ENCODE results near the gene TMEM190. TPM values are rescaled to one million over a fixed set of nuclear protein-coding genes. Genes with fewer than 3 reads are reported as not detected.
A peak's percentile ranks its signal among the peaks of the same experiment; 100 is the strongest.
"Not testable (repeated sequence)": the region's sequence is repeated elsewhere in the genome, so short reads cannot be mapped to it uniquely, and the experiment has no call there.

TMEM190 gene
- total and polyA plus RNA-seq, 2 donors (not counting 3 experiments of a cell fraction or from before 2014, with no cell fraction given), result not detected

DNA sequence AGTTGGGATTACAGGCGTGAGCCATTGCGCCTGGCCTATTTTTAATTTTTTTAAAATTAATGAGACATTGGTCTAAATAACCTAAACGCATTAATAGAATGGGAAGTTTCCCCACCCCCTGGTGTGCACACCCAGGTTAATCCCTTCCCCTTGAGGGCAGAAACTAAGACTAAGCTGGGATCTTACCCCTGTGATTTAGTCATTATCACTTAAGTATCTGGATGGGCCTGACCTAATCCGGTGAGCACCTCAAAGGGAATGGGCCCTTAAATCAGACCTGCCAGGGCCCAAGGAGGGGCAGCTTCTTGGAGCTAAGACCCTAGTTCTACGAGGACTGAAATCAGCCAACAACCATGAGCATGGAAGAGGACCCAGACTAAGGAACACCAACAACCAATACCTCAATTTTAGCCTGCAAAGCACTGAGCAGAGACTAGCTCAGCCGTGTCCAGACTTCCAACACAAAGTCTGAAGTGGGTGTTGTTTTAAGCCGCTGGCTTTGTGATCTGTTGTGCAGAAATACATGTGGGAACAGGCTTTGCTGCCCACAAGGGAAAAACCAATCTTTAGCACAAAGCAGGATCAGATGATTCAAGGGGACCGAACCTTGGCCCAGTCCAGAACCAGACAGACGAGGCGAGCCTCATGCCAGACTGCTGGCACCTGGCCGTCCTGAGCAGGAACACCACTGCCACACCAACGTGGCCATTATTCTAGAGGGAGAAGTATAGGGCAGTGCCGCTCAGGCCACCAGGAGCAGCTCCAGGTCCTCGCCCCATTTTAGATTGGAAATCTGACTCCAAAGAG, 23.9 kb downstream of the TMEM190 start:
- H3K4me3 ChIP-seq (replicated peaks in 1 of 3; ENCODE audit: insufficient read depth in 1 of 3, low read depth in 1 of 3, low read length in 3 of 3), result no peak overlapping the region
- H2AFZ ChIP-seq (ENCODE audit: low read depth, low read length), result no peak overlapping the region
- intact Hi-C loops (cut with micrococcal nuclease) (no loop called here), dilution Hi-C loops (cut with MboI; ENCODE audit: extremely low pct_ligation_motif_present, low sequenced_read_pairs) (no loop called here)
- no peak overlapping the region for H3K9ac ChIP-seq (replicated peaks; ENCODE audit: extremely low read depth, insufficient read depth, low read length)
- H3K4me2 ChIP-seq (ENCODE audit: insufficient read depth, low read length), result no peak overlapping the region
- POLR2A ChIA-PET, result no interaction called here
- no peaks in the 10 kb centered on the region for H3K9me1 ChIP-seq (replicated peaks; ENCODE audit: control insufficient read depth, extremely low read depth, insufficient read depth, low read length)
- TF ChIP-seq POLR2A (IDR thresholded peaks at IDR 0.05; ENCODE audit: low read depth, low read length) (peak; percentile 7), JUN (IDR thresholded peaks at IDR 0.05; ENCODE audit: borderline replicate concordance, insufficient read depth, insufficient read length, low read depth) (no peak)
- H3K27ac ChIP-seq (ENCODE audit: insufficient read depth, low read depth, low read length), result no peak overlapping the region
- H3K36me3 ChIP-seq (ENCODE audit: control insufficient read depth in 2 of 2, extremely low read depth in 1 of 2, insufficient read depth in 2 of 2, low read length in 2 of 2), result peaks cover 17 to 23% of the 10 kb centered on the region in 2 experiments
- H3K27me3 ChIP-seq (ENCODE audit: control insufficient read depth in 2 of 2, insufficient read depth in 2 of 2, low read length in 2 of 2), result no peaks in the 10 kb centered on the region
- DNase-seq (ENCODE audit: low read depth, low spot score) (no peak), FAIRE-seq (no peak)
- BruUV-seq (replicated peaks), result no TSS peak
- no peaks in the 10 kb centered on the region for H3K9me3 ChIP-seq (replicated peaks; ENCODE audit: control insufficient read depth, insufficient read depth, low read length)
- H3K4me1 ChIP-seq (ENCODE audit: control insufficient read depth, extremely low read depth, insufficient read depth, low read length), result no peaks in the 10 kb centered on the region
- H3K79me2 ChIP-seq (ENCODE audit: control insufficient read depth, insufficient read depth, low read length), result peaks cover 33% of the 10 kb centered on the region
- CTCF ChIA-PET, result interaction anchor here (1.2 kb wide), 1 partner anchor 99 kb away, joined by 3 read pairs; no protein-coding TSS in a partner anchor
- H4K20me1 ChIP-seq (replicated peaks; ENCODE audit: control insufficient read depth, extremely low read depth, insufficient read depth, low read length), result no peaks in the 10 kb centered on the region

DNA sequence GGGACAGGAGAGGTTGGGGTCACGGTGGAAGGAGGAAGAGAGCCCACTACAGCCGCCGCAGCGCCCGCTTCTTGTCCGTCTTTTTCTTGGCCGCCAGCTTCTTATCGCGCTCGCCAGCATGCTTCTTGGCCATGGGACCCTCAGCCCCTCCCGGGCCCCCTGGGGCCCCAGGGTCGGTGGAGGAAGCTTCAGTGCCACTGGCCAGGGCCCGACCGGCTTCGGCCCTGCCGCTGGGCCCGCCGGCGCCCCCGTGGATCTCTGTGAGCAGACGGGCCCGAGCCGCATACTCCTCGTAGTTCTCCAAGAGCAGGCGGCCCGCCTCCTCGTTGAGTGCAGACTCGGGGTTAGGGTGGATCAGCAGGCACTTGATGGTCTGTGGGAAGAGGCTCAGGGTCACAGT, 24.8 kb downstream of the TMEM190 start:
- H3K9ac ChIP-seq (replicated peaks; ENCODE audit: extremely low read depth, insufficient read depth, low read length); H3K4me3 ChIP-seq (replicated peaks in 1 of 3; ENCODE audit: insufficient read depth in 1 of 3, low read depth in 1 of 3, low read length in 3 of 3); H3K27me3 ChIP-seq (ENCODE audit: control insufficient read depth in 2 of 2, insufficient read depth in 2 of 2, low read length in 2 of 2); intact Hi-C loops (cut with micrococcal nuclease); FAIRE-seq; POLR2A ChIA-PET; H4K20me1 ChIP-seq (replicated peaks; ENCODE audit: control insufficient read depth, extremely low read depth, insufficient read depth, low read length); dilution Hi-C loops (cut with MboI; ENCODE audit: extremely low pct_ligation_motif_present, low sequenced_read_pairs); H3K4me1 ChIP-seq (ENCODE audit: control insufficient read depth, extremely low read depth, insufficient read depth, low read length); H3K4me2 ChIP-seq (ENCODE audit: insufficient read depth, low read length); H3K9me1 ChIP-seq (replicated peaks; ENCODE audit: control insufficient read depth, extremely low read depth, insufficient read depth, low read length); DNase-seq (ENCODE audit: low read depth, low spot score); H3K9me3 ChIP-seq (replicated peaks; ENCODE audit: control insufficient read depth, insufficient read depth, low read length); H3K27ac ChIP-seq (ENCODE audit: insufficient read depth, low read depth, low read length); H2AFZ ChIP-seq (ENCODE audit: low read depth, low read length); BruUV-seq (replicated peaks): not testable (repeated sequence)
- CTCF ChIA-PET, result interaction anchor here (0.6 kb wide), 1 partner anchor 276 kb away, joined by 3 read pairs; no protein-coding TSS in a partner anchor
- H3K79me2 ChIP-seq (ENCODE audit: control insufficient read depth, insufficient read depth, low read length), result peaks cover 42% of the 10 kb centered on the region
- H3K36me3 ChIP-seq (ENCODE audit: control insufficient read depth in 2 of 2, extremely low read depth in 1 of 2, insufficient read depth in 2 of 2, low read length in 2 of 2), result peaks cover 17 to 23% of the 10 kb centered on the region in 2 experiments

Measured in endothelial cell of umbilical vein (primary cell).